ENCODE measurements around the gene TFRC. TPM values are rescaled to one million over a fixed set of nuclear protein-coding genes. Genes with fewer than 3 reads are reported as not detected.
"Not testable (repeated sequence)": the region's sequence is repeated elsewhere in the genome, so short reads cannot be mapped to it uniquely, and the experiment has no call there.

The TFRC gene
- total RNA-seq, 1 experiment from 2014 or later = 143 TPM

GRCh38 chr3:196007744-196008335 lies 74.0 kb downstream of the TFRC start (continued):
- no peak for TF ChIP-seq PRDM15 (CRISPR knock-in tag; IDR thresholded peaks at IDR 0.05)
- no peak for TF ChIP-seq CREB1 (CRISPR knock-in tag; IDR thresholded peaks at IDR 0.05)
- no peak for TF ChIP-seq AR (CRISPR knock-in tag; IDR thresholded peaks at IDR 0.05)
- no peak for TF ChIP-seq ZNF317 (CRISPR knock-in tag; IDR thresholded peaks at IDR 0.05; ENCODE audit: borderline replicate concordance, low read depth)
- no peak for TF ChIP-seq OVOL2 (CRISPR knock-in tag; IDR thresholded peaks at IDR 0.05; ENCODE audit: borderline replicate concordance)
- no peak for TF ChIP-seq GTF2I (CRISPR knock-in tag; conservative IDR thresholded peaks at IDR 0.05)
- no peak for TF ChIP-seq ETV6 (CRISPR knock-in tag; IDR thresholded peaks at IDR 0.05)
- TF ChIP-seq ZNF121 (CRISPR knock-in tag; IDR thresholded peaks at IDR 0.05) = no peak

GRCh38 chr3:196005338-196005737 lies 76.6 kb downstream of the TFRC start:
- H3K4me3 Mint-ChIP-seq; DNase-seq (ENCODE audit: low spot score); H3K36me3 Mint-ChIP-seq; H3K27ac Mint-ChIP-seq; POLR2A ChIA-PET; ATAC-seq; H3K27me3 Mint-ChIP-seq (ENCODE audit: low read depth); CTCF ChIA-PET; H3K9me3 Mint-ChIP-seq; H3K4me1 Mint-ChIP-seq: not testable (repeated sequence)

- CTCF ChIA-PET = interaction anchor here (2.0 kb wide), 1 partner anchor 193 kb away, joined by 5 read pairs; no protein-coding TSS in a partner anchor
Measured at GRCh38 chr3:196004359-196005052, 77.4 kb downstream of the TFRC start.

GRCh38 chr3:196003611-196004010 lies 78.3 kb downstream of the TFRC start:
- no peaks in the 10 kb centered on the region for H3K4me1 Mint-ChIP-seq

More at GRCh38 chr3:196004359-196005052, 77.4 kb downstream of the TFRC start:
- H3K4me3 Mint-ChIP-seq; H3K27ac Mint-ChIP-seq; ATAC-seq; DNase-seq (ENCODE audit: low spot score); H3K4me1 Mint-ChIP-seq; POLR2A ChIA-PET; H3K36me3 Mint-ChIP-seq; H3K27me3 Mint-ChIP-seq (ENCODE audit: low read depth); H3K9me3 Mint-ChIP-seq: not testable (repeated sequence)

GRCh38 chr3:196002721-196003120 lies 79.2 kb downstream of the TFRC start:
- DNase-seq (ENCODE audit: low spot score); H3K4me1 Mint-ChIP-seq; H3K27ac Mint-ChIP-seq; H3K4me3 Mint-ChIP-seq; H3K36me3 Mint-ChIP-seq; ATAC-seq; H3K9me3 Mint-ChIP-seq: not testable (repeated sequence)
- ChIA-PET CTCF (interaction anchor here (2.0 kb wide), 1 partner anchor 195 kb away, joined by 5 read pairs; no protein-coding TSS in a partner anchor), POLR2A (interaction anchor here (0.6 kb wide), 1 partner anchor 73 kb away, joined by 4 read pairs; no protein-coding TSS in a partner anchor)
- peaks cover 10% of the 10 kb centered on the region for H3K27me3 Mint-ChIP-seq (ENCODE audit: low read depth)

More at GRCh38 chr3:196003611-196004010, 78.3 kb downstream of the TFRC start:
- ATAC-seq = no peak
- Mint-ChIP-seq H3K27me3 (ENCODE audit: low read depth) (peaks cover 10% of the 10 kb centered on the region), H3K27ac (no peak overlapping the region), H3K4me3 (no peak overlapping the region), H3K9me3 (peaks cover 9% of the 10 kb centered on the region; the same call in 1 of the 2 replicates), H3K36me3 (no peaks in the 10 kb centered on the region)
- TF ChIP-seq PREB (CRISPR knock-in tag; IDR thresholded peaks at IDR 0.05; ENCODE audit: borderline replicate concordance) (no peak), OVOL2 (CRISPR knock-in tag; IDR thresholded peaks at IDR 0.05; ENCODE audit: borderline replicate concordance) (no peak), CBFB (CRISPR knock-in tag; IDR thresholded peaks at IDR 0.05; ENCODE audit: low read depth) (no peak), HMGXB4 (CRISPR knock-in tag; IDR thresholded peaks at IDR 0.05) (no peak), PRRX2 (CRISPR knock-in tag; IDR thresholded peaks at IDR 0.05) (no peak), JAZF1 (CRISPR knock-in tag; IDR thresholded peaks at IDR 0.05) (no peak)
- CTCF ChIA-PET = interaction anchor here (2.0 kb wide), 1 partner anchor 194 kb away, joined by 5 read pairs; no protein-coding TSS in a partner anchor
- POLR2A ChIA-PET = no interaction called here
- DNase-seq (ENCODE audit: low spot score) = no peak

- peaks cover 15% of the 10 kb centered on the region for H3K27me3 Mint-ChIP-seq (ENCODE audit: low read depth)
- DNase-seq (ENCODE audit: low spot score); CTCF ChIA-PET; POLR2A ChIA-PET; H3K27ac Mint-ChIP-seq; H3K4me3 Mint-ChIP-seq; H3K36me3 Mint-ChIP-seq; H3K4me1 Mint-ChIP-seq; H3K9me3 Mint-ChIP-seq; ATAC-seq: not testable (repeated sequence)
Measured at GRCh38 chr3:196001240-196001639, 80.7 kb downstream of the TFRC start.

Measured in WTC11 (cell line).